HG03378 (cell line): ENCODE data around the gene RBM19.

Experiments
- ATAC-seq: cut with Tn5 transposase; IDR thresholded peaks from one replicate; pipeline ENCODE4 v1.9.1; 2021; ENCODE audit warnings: mild to moderate bottlenecking, moderate library complexity; ENCODE audit not compliant: unreplicated experiment

Gene RBM19

GRCh38 chr12:113837528-113838296 is 128.4 kb downstream of the RBM19 start:
- ATAC-seq: no peak

GRCh38 chr12:113837084-113837483 is 129.0 kb downstream of the RBM19 start:
- no peak for ATAC-seq

- no peak for ATAC-seq
Observed at GRCh38 chr12:113835896-113836295, 130.2 kb downstream of the RBM19 start.

GRCh38 chr12:113835433-113835832 is 130.7 kb downstream of the RBM19 start:
- ATAC-seq: no peak

- no peak for ATAC-seq
Observed at GRCh38 chr12:113833422-113833821, 132.7 kb downstream of the RBM19 start.

- no peak for ATAC-seq
Observed at GRCh38 chr12:113831476-113831875, 134.6 kb downstream of the RBM19 start.

GRCh38 chr12:113831016-113831415 is 135.1 kb downstream of the RBM19 start:
- no peak for ATAC-seq

- no peak for ATAC-seq
Observed at GRCh38 chr12:113829212-113829611, 136.9 kb downstream of the RBM19 start.

GRCh38 chr12:113827539-113828114 is 138.5 kb downstream of the RBM19 start:
- no peak for ATAC-seq

- ATAC-seq: no peak
Observed at GRCh38 chr12:113826805-113827538, 139.2 kb downstream of the RBM19 start.

- ATAC-seq: no peak
Observed at GRCh38 chr12:113825705-113826104, 140.4 kb downstream of the RBM19 start.

- no peak for ATAC-seq
Observed at GRCh38 chr12:113823816-113824215, 142.3 kb downstream of the RBM19 start.

- no peak for ATAC-seq
Observed at GRCh38 chr12:113823016-113823415, 143.1 kb downstream of the RBM19 start.

- ATAC-seq: no peak
Observed at GRCh38 chr12:113820842-113821241, 145.3 kb downstream of the RBM19 start.

GRCh38 chr12:113820309-113820708 is 145.8 kb downstream of the RBM19 start:
- ATAC-seq: no peak

- no peak for ATAC-seq
Observed at GRCh38 chr12:113819495-113819894, 146.6 kb downstream of the RBM19 start.

- ATAC-seq: no peak
Observed at GRCh38 chr12:113818833-113819232, 147.3 kb downstream of the RBM19 start.

- ATAC-seq: no peak
Observed at GRCh38 chr12:113818283-113818682, 147.8 kb downstream of the RBM19 start.

GRCh38 chr12:113816866-113817265 is 149.3 kb downstream of the RBM19 start:
- no peak for ATAC-seq

GRCh38 chr12:113815031-113815430 is 151.1 kb downstream of the RBM19 start:
- no peak for ATAC-seq

- ATAC-seq: no peak
Observed at GRCh38 chr12:113813229-113813541, 152.9 kb downstream of the RBM19 start.
